Small intestine (tissue), 7 donors: ENCODE measurements around the gene SLC12A3. TPM values are rescaled to one million over a fixed set of nuclear protein-coding genes. Genes with fewer than 3 reads are reported as not detected.
A peak's percentile ranks its signal among the peaks of the same experiment; 100 is the strongest.
"Not testable (repeated sequence)": the region's sequence is repeated elsewhere in the genome, so short reads cannot be mapped to it uniquely, and the experiment has no call there.

Experiments
- DNase-seq, 2 donors: peaks; one replicate each; pipeline versions ENCODE4 v3.0.0 to v3.0.0-alpha.2; 2013
- FAIRE-seq: peaks from 2 replicates; lab custom pipeline; 2012; peaks lifted over from hg19 to GRCh38; lab: Jason Lieb, UNC
- H3K27ac ChIP-seq, 3 donors: one replicate each; pipeline ENCODE4 v1.5.1; 2013; ENCODE audit warnings: low read length in 2 of 3, mild to moderate bottlenecking in 2 of 3, control low read depth in 1 of 3, inconsistent platforms in 1 of 3, low read depth in 1 of 3, moderate library complexity in 1 of 3
- H3K27me3 ChIP-seq, 3 donors: one replicate each; pipeline ENCODE4 v1.6.1; 2013; ENCODE audit warnings: low read length in 3 of 3, inconsistent platforms in 1 of 3; ENCODE audit not compliant: control insufficient read depth in 3 of 3, insufficient read depth in 3 of 3
- H3K36me3 ChIP-seq, 3 donors: one replicate each; pipeline ENCODE4 v1.6.1; 2013; ENCODE audit warnings: low read length in 3 of 3, inconsistent platforms in 1 of 3, low read depth in 1 of 3, mild to moderate bottlenecking in 1 of 3, moderate library complexity in 1 of 3; ENCODE audit not compliant: control insufficient read depth in 3 of 3, insufficient read depth in 2 of 3
- H3K4me1 ChIP-seq, 3 donors: one replicate each; pipeline ENCODE4 v1.6.1; 2013; ENCODE audit warnings: low read length in 2 of 3, inconsistent platforms in 1 of 3, low read depth in 1 of 3, mild to moderate bottlenecking in 1 of 3, moderate library complexity in 1 of 3; ENCODE audit not compliant: control insufficient read depth in 3 of 3, insufficient read depth in 2 of 3
- H3K4me3 ChIP-seq, 3 donors: one replicate each; pipeline ENCODE4 v1.5.1; 2013; ENCODE audit warnings: low read length in 3 of 3, control low read depth in 1 of 3, inconsistent platforms in 1 of 3, low read depth in 1 of 3, mild to moderate bottlenecking in 1 of 3, moderate library complexity in 1 of 3
- H3K9me3 ChIP-seq, 2 donors: one replicate each; pipeline ENCODE4 v1.6.1; 2013; ENCODE audit warnings: low read depth in 1 of 2, low read length in 1 of 2; ENCODE audit not compliant: control insufficient read depth in 2 of 2, insufficient read depth in 1 of 2
- WGBS, 3 donors: extraction: QIAGEN DNeasy Blood & Tissue Kit; methylation state at CpG; one replicate each; pipeline ENCODE4 v1.1.7; 2013; 5-methylcytosine and 5-hydroxymethylcytosine counted together
- polyA plus RNA-seq, 4 donors: library from polyadenylated mRNA; stranded (reverse) in 3 of 4; unstranded in 1 of 4; fragments of 200-250 nt in 3 of 4; fragments of 120-200 nt in 1 of 4; gene quantifications; one replicate each; pipeline versions ENCODE4 v1.2.1 to v1.2.3, GENCODE V29; 2013
- donor health status: healthy with polysubstance abuse.
- donor health status: control.
- donor health status: control.
- donor health status: Bipolar disorder and iron deficiency.
- donor health status: healthy.

The SLC12A3 gene
- polyA plus RNA-seq, 4 donors = 0.04 TPM; not detected in 2

- peak overlapping the region in 1 of 3 donors; percentile 20 for H3K27ac ChIP-seq
- WGBS, 3 donors = 63 to 84% (median 64%) methylated on average over 9 of the region's 9 CpGs
- FAIRE-seq (no peak), DNase-seq (peak; percentile 19 to 23)
- no peaks in the 10 kb centered on the region for H3K27me3 ChIP-seq
- no peak overlapping the region for H3K4me3 ChIP-seq
- no peaks in the 10 kb centered on the region for H3K9me3 ChIP-seq
- peaks cover 0 to 21% (median 0%) of the 10 kb centered on the region in 3 donors for H3K4me1 ChIP-seq
- no peaks in the 10 kb centered on the region for H3K36me3 ChIP-seq
Observed at GRCh38 chr16:56860226-56861020, 4.6 kb upstream of the SLC12A3 start.

GRCh38 chr16:56861092-56861610 lies 3.9 kb upstream of the SLC12A3 start:
- H3K27ac ChIP-seq = no peak overlapping the region
- H3K27me3 ChIP-seq = no peaks in the 10 kb centered on the region
- FAIRE-seq = no peak
- peaks cover 0 to 21% (median 0%) of the 10 kb centered on the region in 3 donors for H3K4me1 ChIP-seq
- no peaks in the 10 kb centered on the region for H3K9me3 ChIP-seq
- no peak overlapping the region for H3K4me3 ChIP-seq
- 22 to 50% (median 30%) methylated on average over 3 of the region's 3 CpGs for WGBS, 3 donors
- DNase-seq = peak in 1 of 2 donors; percentile 25
- H3K36me3 ChIP-seq = no peaks in the 10 kb centered on the region

- Histone ChIP-seq H3K27me3 (no peaks in the 10 kb centered on the region), H3K27ac (no peak overlapping the region), H3K36me3 (no peaks in the 10 kb centered on the region), H3K4me3 (no peak overlapping the region), H3K4me1 (peaks cover 0 to 16% (median 0%) of the 10 kb centered on the region in 3 donors), H3K9me3 (no peaks in the 10 kb centered on the region)
- 95 to 98% (median 96%) methylated on average over 8 of the region's 8 CpGs for WGBS, 3 donors
- DNase-seq (peak in 1 of 2 donors; percentile 14), FAIRE-seq (no peak)
Observed at GRCh38 chr16:56861756-56862155, 3.3 kb upstream of the SLC12A3 start.

DNA sequence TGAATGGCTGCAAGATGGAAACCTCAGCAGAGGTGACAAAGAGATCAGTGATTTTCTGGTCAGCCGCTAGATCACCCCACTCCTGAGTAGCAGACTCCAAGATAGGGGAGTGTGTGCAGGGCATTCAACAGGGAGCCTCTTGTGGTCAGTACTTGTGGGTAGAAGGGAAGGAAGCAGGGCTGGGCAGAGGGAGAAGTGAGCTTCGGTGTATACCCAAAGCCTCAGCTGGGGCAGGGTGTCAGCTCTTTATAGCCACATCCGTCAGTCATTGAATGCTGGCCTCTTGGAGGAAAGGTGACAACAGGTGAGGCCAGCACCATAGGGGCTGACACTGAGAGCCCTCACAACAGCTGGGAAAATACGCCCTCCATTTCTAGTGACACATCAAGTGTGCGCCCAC lies 2.2 kb upstream of the SLC12A3 start:
- H3K4me3 ChIP-seq = no peak overlapping the region
- H3K27ac ChIP-seq = no peak overlapping the region
- H3K4me1 ChIP-seq = peaks cover 0 to 16% (median 0%) of the 10 kb centered on the region in 3 donors
- 83 to 87% (median 83%) methylated on average over 5 of the region's 5 CpGs for WGBS, 3 donors
- no peaks in the 10 kb centered on the region for H3K9me3 ChIP-seq
- DNase-seq = no peak
- H3K27me3 ChIP-seq = no peaks in the 10 kb centered on the region
- H3K36me3 ChIP-seq = no peaks in the 10 kb centered on the region
- no peak for FAIRE-seq

DNA sequence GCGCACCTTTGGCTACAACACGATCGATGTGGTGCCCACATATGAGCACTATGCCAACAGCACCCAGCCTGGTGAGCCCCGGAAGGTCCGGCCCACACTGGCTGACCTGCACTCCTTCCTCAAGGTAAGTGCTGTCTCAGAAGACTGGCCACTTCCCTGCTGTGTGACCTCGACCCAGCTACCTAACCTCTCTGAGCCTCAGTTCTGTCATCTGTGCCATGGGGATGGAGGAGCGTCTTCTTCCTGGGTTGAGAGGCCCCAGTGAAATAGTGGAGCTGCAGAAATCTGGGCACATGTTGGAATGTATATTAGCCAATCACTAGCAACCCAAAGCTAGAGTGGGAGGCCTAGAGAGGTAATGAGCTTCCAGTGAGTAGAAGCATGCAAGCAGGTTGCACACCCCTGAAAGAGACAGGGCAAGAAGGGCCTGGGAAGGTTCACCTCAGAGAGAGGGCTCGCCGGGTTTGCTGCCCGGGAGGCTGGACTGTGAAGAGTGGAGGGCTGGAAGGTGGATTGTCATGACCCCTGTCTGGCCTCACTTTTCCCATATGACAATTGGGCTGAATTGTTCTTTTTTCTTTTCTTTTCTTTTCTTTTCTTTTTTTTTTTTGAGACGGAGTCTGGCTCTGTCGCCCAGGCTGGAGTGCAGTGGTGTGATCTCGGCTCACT lies 521 bp downstream of the SLC12A3 start:
- H3K4me3 ChIP-seq = no peak overlapping the region
- FAIRE-seq = no peak
- peaks cover 0 to 12% (median 0%) of the 10 kb centered on the region in 3 donors for H3K4me1 ChIP-seq
- WGBS, 3 donors = 94 to 98% (median 95%) methylated on average over 11 to 13 of the region's 13 CpGs
- no peaks in the 10 kb centered on the region for H3K9me3 ChIP-seq
- no peak overlapping the region for H3K27ac ChIP-seq
- no peaks in the 10 kb centered on the region for H3K36me3 ChIP-seq
- H3K27me3 ChIP-seq = no peaks in the 10 kb centered on the region
- no peak for DNase-seq

DNA sequence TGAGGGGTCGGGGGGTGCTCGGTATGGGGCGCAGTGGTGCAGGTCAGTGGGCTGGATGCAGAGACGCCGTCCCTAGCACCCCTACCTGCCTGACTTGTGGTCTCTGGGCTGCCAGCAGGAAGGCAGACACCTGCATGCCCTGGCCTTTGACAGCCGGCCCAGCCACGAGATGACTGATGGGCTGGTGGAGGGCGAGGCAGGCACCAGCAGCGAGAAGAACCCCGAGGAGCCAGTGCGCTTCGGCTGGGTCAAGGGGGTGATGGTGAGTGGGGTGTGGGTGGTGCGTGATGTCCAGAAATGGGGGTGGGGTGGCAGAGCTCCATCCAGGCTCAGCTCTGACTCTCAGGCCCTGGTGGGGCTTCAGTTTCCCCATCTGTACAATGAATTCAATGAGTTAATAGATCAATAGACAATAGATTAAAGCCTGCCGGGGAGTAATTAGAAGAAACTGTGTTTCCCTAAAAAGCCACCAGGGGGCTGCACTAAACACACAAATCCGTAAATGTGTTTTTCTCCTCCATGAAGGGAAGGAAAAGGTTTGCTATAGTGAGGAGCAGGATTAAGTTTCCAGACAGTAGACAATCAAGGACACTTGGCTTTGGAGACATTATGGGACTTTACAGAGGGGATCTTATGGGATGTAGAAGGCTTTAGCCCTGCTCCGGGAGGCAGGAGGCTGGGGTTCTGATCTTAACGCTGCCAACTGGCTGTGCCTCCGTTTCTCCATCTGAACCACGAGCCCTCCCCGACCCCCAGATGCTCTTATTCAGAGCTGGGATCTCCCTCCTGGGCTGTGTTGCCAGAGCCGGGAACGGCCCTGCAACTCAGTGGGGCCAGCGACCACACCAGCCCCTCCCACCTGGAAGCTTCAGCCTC lies 2.2 kb downstream of the SLC12A3 start:
- no peak for FAIRE-seq

DNA sequence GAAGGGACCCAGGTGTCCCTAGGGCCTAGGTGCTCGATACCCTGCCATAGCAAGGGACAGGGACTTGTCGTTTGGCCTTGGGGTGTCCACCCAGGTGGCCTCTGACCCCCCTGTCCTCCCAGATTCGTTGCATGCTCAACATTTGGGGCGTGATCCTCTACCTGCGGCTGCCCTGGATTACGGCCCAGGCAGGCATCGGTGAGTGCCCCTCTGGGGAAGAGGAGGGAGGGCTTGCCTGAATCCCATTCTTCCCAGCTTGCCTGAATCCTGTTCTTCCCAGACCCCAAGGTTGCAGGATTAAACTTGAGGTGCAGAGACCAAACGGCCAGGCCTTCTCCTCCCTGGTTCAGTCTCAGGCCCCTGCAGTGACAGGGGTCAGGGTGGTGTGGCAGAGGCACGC lies 3.2 kb downstream of the SLC12A3 start:
- Histone ChIP-seq H3K27ac (no peak overlapping the region), H3K36me3 (no peaks in the 10 kb centered on the region), H3K4me1 (peaks cover 0 to 2% (median 0%) of the 10 kb centered on the region in 3 donors), H3K4me3 (no peak overlapping the region), H3K9me3 (no peaks in the 10 kb centered on the region), H3K27me3 (no peaks in the 10 kb centered on the region)
- FAIRE-seq (no peak), DNase-seq (no peak)
- 79 to 91% (median 85%) methylated on average over 8 to 9 of the region's 9 CpGs for WGBS, 3 donors

More for the DNA sequence above, 2.2 kb downstream of the SLC12A3 start:
- Histone ChIP-seq H3K4me1 (peaks cover 0 to 2% (median 0%) of the 10 kb centered on the region in 3 donors), H3K36me3 (no peaks in the 10 kb centered on the region), H3K9me3 (no peaks in the 10 kb centered on the region), H3K27me3 (no peaks in the 10 kb centered on the region), H3K4me3 (no peak overlapping the region), H3K27ac (no peak overlapping the region)
- WGBS, 3 donors = 50 to 55% (median 55%) methylated on average over 22 to 23 of the region's 23 CpGs
- peak; percentile 61 to 63 for DNase-seq

DNA sequence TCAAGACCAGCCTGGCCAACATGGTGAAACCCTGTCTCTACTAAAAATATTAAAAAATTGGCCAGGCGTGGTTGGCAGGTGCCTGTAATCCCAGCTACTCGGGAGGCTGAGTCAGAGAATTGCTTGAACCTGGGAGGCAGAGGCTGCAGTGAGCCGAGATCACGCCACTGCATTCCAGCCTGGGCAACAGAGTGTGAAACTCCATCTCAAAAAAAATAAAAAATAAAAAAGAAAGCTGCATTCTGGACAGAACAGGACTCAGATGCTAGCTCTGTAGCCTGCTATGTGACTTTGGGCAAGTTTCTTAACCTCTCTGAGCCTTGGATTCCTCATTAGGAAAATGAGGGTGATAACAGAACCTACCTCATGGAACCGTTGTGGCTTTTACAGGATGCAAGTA lies 3.8 kb downstream of the SLC12A3 start:
- not testable (repeated sequence) for H3K4me3 ChIP-seq, H3K36me3 ChIP-seq, H3K27ac ChIP-seq, H3K27me3 ChIP-seq, H3K9me3 ChIP-seq, H3K4me1 ChIP-seq, FAIRE-seq, DNase-seq
- WGBS, 3 donors = 89 to 92% (median 91%) methylated on average over 5 of the region's 5 CpGs
